Osteoblast (primary cell): Measurements from ENCODE around the gene CRISP2. TPM values are rescaled to one million over a fixed set of nuclear protein-coding genes. Genes with fewer than 3 reads are reported as not detected.

Experiments
- DNase-seq: peaks from one replicate; pipeline ENCODE4 v3.0.0; 2011; ENCODE audit warnings: low spot score, mixed read lengths; ENCODE audit not compliant: insufficient read length; ENCODE audit errors: missing footprints
- H2AFZ ChIP-seq: 2 replicates; pipeline ENCODE4 v1.6.0; 2011; ENCODE audit warnings: mild to moderate bottlenecking, low read length
- H3K27ac ChIP-seq: 2 replicates; pipeline ENCODE4 v1.5.1; 2011; ENCODE audit warnings: mild to moderate bottlenecking, low read depth, low read length, moderate library complexity
- H3K27me3 ChIP-seq: 2 replicates; pipeline ENCODE4 v1.6.0; 2012; ENCODE audit warnings: mild to moderate bottlenecking, control low read depth, inconsistent platforms, low read length, moderate library complexity; ENCODE audit not compliant: insufficient read depth
- H3K36me3 ChIP-seq: 2 replicates; pipeline ENCODE4 v1.5.1; 2011; ENCODE audit warnings: mild to moderate bottlenecking, low read length, control low read depth, moderate library complexity; ENCODE audit not compliant: insufficient read depth
- H3K4me1 ChIP-seq: 2 replicates; pipeline ENCODE4 v1.5.1; 2011; ENCODE audit warnings: mild to moderate bottlenecking, low read length, control low read depth, moderate library complexity; ENCODE audit not compliant: insufficient read depth
- H3K4me2 ChIP-seq: 2 replicates; pipeline ENCODE4 v1.6.0; 2011; ENCODE audit warnings: mild to moderate bottlenecking, low read length; ENCODE audit not compliant: insufficient read depth
- H3K4me3 ChIP-seq: fragments of 200-600 bp; sonication (generic); 3 replicates; pipeline ENCODE4 v1.5.1; 2012; ENCODE audit warnings: mild to moderate bottlenecking, low read length, inconsistent platforms; ENCODE audit not compliant: insufficient read depth
- H3K79me2 ChIP-seq: 2 replicates; pipeline ENCODE4 v1.6.0; 2012; ENCODE audit warnings: mild to moderate bottlenecking, low read length, control low read depth, inconsistent platforms; ENCODE audit not compliant: insufficient read depth
- H3K9me3 ChIP-seq: 2 replicates; pipeline ENCODE4 v1.5.1; 2011; ENCODE audit warnings: low read depth, low read length, control low read depth
- H4K20me1 ChIP-seq: 2 replicates; pipeline ENCODE4 v1.6.0; 2012; ENCODE audit warnings: mild to moderate bottlenecking, low read length, control low read depth; ENCODE audit not compliant: insufficient read depth
- CTCF ChIP-seq: IDR thresholded peaks from 2 replicates; pipeline ENCODE4 v1.5.1; 2011; ENCODE audit warnings: mild to moderate bottlenecking, low read depth, low read length, moderate library complexity; ENCODE audit errors: extremely low read depth
- total RNA-seq: library from RNA; depleted of rRNA; stranded (reverse); fragments of >200 nt; gene quantifications from 2 replicates; pipeline ENCODE4 v1.2.3, GENCODE V29; 2012

Gene CRISP2
- total RNA-seq, 1 donor: not detected

- no peak overlapping the region for H3K4me3 ChIP-seq
- no peaks in the 10 kb centered on the region for H3K79me2 ChIP-seq
- no peak overlapping the region for H3K27ac ChIP-seq
- H4K20me1 ChIP-seq: no peaks in the 10 kb centered on the region
- DNase-seq: no peak
- no peak overlapping the region for H3K4me2 ChIP-seq
- TF ChIP-seq CTCF: no peak
- no peak overlapping the region for H2AFZ ChIP-seq
- H3K27me3 ChIP-seq: no peaks in the 10 kb centered on the region
- H3K36me3 ChIP-seq: no peaks in the 10 kb centered on the region
- H3K4me1 ChIP-seq: no peaks in the 10 kb centered on the region
- H3K9me3 ChIP-seq: no peaks in the 10 kb centered on the region
Observed at GRCh38 chr6:49651239-49651638, 62.1 kb downstream of the CRISP2 start.

GRCh38 chr6:49649988-49650387 lies 63.4 kb downstream of the CRISP2 start:
- H3K4me1 ChIP-seq: no peaks in the 10 kb centered on the region
- H3K4me2 ChIP-seq: no peak overlapping the region
- TF ChIP-seq CTCF: no peak
- H3K4me3 ChIP-seq: no peak overlapping the region
- no peaks in the 10 kb centered on the region for H3K79me2 ChIP-seq
- H3K27ac ChIP-seq: no peak overlapping the region
- DNase-seq: no peak
- H2AFZ ChIP-seq: no peak overlapping the region
- no peaks in the 10 kb centered on the region for H3K36me3 ChIP-seq
- H3K27me3 ChIP-seq: no peaks in the 10 kb centered on the region
- no peaks in the 10 kb centered on the region for H4K20me1 ChIP-seq
- H3K9me3 ChIP-seq: no peaks in the 10 kb centered on the region

- H3K27ac ChIP-seq: no peak overlapping the region
- H3K27me3 ChIP-seq: no peaks in the 10 kb centered on the region
- no peak for TF ChIP-seq CTCF
- no peaks in the 10 kb centered on the region for H3K4me1 ChIP-seq
- DNase-seq: no peak
- no peaks in the 10 kb centered on the region for H3K9me3 ChIP-seq
- no peaks in the 10 kb centered on the region for H3K79me2 ChIP-seq
- no peaks in the 10 kb centered on the region for H3K36me3 ChIP-seq
- H3K4me2 ChIP-seq: no peak overlapping the region
- H4K20me1 ChIP-seq: no peaks in the 10 kb centered on the region
- H2AFZ ChIP-seq: no peak overlapping the region
- H3K4me3 ChIP-seq: no peak overlapping the region
Observed at GRCh38 chr6:49648036-49648435, 65.3 kb downstream of the CRISP2 start.

- Histone ChIP-seq H3K79me2 (no peaks in the 10 kb centered on the region), H4K20me1 (no peaks in the 10 kb centered on the region), H3K4me2 (no peak overlapping the region), H2AFZ (no peak overlapping the region), H3K27ac (no peak overlapping the region), H3K4me1 (no peaks in the 10 kb centered on the region), H3K9me3 (no peaks in the 10 kb centered on the region), H3K27me3 (no peaks in the 10 kb centered on the region), H3K4me3 (no peak overlapping the region), H3K36me3 (no peaks in the 10 kb centered on the region)
- TF ChIP-seq CTCF: no peak
- DNase-seq: no peak
Observed at GRCh38 chr6:49647476-49647875, 65.9 kb downstream of the CRISP2 start.
